Hair follicular keratinocyte (primary cell): Measurements from ENCODE around the gene BFSP2. TPM values are rescaled to one million over a fixed set of nuclear protein-coding genes. Genes with fewer than 3 reads are reported as not detected.

Experiments
- total RNA-seq: library from RNA; depleted of rRNA; stranded (reverse); fragments of >200 nt; gene quantifications from 2 replicates; pipeline ENCODE4 v1.2.3, GENCODE V29; 2015

The BFSP2 gene
- total RNA-seq: not detected in 2 replicates

GRCh38 chr3:133400006-133400515, at the start of gene BFSP2:
TSS of gene BFSP2 (plus strand) at chr3:133400056. CDS start at chr3:133400084, 28 bp downstream.

Other genes with a start within 250 kb of the BFSP2 start
- 137 and 143 TPM in 2 replicates for gene CDV3, start 173.6 kb downstream of the BFSP2 start, total RNA-seq